ENCODE measurements around the gene RETREG3. TPM values are rescaled to one million over a fixed set of nuclear protein-coding genes. Genes with fewer than 3 reads are reported as not detected.
"Not testable (repeated sequence)": the region's sequence is repeated elsewhere in the genome, so short reads cannot be mapped to it uniquely, and the experiment has no call there.

RETREG3 gene
- total RNA-seq, 1 donor from 2014 or later = 61.8 TPM

DNA sequence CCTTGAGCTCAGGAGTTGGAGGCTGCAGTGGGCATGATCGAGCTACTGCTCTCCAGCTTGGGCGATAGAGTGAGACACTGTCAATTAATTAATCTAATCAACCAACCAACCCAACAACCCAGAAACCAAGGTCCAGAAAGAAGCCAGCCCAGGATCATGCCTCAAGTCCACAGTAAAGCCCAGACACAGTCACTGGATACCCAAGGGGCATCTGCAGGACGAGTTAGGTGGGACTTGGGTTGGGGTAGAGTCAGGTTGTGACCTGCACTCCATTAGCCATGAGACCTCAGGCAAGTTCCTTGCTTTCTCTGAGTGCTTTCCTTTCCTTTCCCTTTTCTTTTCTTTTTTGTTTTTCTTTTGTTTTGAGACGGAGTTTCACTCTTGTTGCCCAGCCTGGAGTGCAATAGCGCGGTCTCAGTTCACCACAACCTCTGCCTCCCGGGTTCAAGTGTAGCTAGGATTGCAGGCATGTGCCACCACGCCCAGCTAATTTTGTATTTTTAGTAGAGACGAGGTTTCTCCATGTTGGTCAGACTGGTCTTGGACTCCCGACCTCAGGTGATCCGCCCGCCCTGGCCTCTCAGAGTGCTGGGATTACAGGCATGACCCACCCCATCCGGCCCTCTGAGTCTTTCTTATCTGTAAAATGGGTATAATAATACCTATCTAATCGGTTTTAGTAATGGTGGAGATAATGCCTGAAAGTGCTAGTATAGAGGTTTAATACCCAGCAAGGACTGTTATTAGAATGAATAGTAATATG is 60.0 kb downstream of the RETREG3 start:
- peaks cover 2% of the 10 kb centered on the region for H3K36me3 Mint-ChIP-seq (ENCODE audit: low read depth)
- H3K9me3 Mint-ChIP-seq (ENCODE audit: low read depth) = no peaks in the 10 kb centered on the region
- no peak overlapping the region for H3K4me3 Mint-ChIP-seq (ENCODE audit: unreplicated experiment)
- DNase-seq (ENCODE audit: low spot score) = no peak
- TF ChIP-seq, protein P1, sequence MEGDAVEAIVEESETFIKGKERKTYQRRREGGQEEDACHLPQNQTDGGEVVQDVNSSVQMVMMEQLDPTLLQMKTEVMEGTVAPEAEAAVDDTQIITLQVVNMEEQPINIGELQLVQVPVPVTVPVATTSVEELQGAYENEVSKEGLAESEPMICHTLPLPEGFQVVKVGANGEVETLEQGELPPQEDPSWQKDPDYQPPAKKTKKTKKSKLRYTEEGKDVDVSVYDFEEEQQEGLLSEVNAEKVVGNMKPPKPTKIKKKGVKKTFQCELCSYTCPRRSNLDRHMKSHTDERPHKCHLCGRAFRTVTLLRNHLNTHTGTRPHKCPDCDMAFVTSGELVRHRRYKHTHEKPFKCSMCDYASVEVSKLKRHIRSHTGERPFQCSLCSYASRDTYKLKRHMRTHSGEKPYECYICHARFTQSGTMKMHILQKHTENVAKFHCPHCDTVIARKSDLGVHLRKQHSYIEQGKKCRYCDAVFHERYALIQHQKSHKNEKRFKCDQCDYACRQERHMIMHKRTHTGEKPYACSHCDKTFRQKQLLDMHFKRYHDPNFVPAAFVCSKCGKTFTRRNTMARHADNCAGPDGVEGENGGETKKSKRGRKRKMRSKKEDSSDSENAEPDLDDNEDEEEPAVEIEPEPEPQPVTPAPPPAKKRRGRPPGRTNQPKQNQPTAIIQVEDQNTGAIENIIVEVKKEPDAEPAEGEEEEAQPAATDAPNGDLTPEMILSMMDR (IDR thresholded peaks at IDR 0.05) = no peak
- H3K4me1 Mint-ChIP-seq (ENCODE audit: low read depth) = peaks cover 12% of the 10 kb centered on the region
- H3K27me3 Mint-ChIP-seq (ENCODE audit: low read depth) = no peaks in the 10 kb centered on the region
- no peak overlapping the region for H3K27ac Mint-ChIP-seq (ENCODE audit: unreplicated experiment)

DNA sequence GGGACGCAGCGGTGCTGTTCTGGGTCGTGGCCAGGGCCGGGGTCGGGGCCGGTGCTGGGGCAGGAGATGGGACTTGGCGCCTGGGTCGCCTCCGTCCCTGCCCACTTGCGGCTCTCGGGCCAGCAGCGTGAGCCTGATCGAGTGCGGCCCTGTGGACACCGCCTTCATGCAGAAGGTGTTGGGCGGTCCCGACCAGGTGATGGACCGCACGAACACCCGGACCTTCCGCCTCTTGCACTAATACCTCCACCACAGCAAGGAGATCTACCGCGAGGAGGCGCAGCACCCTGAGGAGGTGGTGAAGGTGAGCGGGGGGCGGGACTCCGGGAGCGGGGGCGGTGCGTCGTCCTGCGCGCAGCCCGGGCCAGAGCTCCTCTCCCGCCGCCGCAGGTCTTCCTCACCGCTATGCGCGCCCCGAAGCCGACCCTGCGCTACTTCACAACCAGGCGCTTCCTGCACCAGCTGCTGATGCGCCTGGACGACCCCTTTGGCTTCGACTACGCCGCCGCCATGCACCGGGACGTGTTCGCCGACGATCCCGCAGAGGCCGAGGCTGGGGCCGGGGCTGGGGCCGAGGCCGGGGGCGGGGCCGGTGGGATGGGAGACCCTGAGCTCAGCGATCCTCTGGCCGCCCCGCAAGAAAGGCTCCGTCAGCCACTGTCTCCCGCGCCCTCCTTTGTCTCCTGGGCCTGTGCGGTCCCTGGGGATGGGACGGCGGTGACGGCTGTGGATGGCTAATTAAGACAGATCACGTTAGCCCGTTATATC is 60.9 kb downstream of the RETREG3 start:
- TF ChIP-seq, protein P1 (IDR thresholded peaks at IDR 0.05) = peak; percentile 53
- no peaks in the 10 kb centered on the region for H3K9me3 Mint-ChIP-seq (ENCODE audit: low read depth)
- H3K27me3 Mint-ChIP-seq (ENCODE audit: low read depth) = no peaks in the 10 kb centered on the region
- no peak overlapping the region for H3K4me3 Mint-ChIP-seq (ENCODE audit: unreplicated experiment)
- peaks cover 6% of the 10 kb centered on the region for H3K4me1 Mint-ChIP-seq (ENCODE audit: low read depth)
- no peak for DNase-seq (ENCODE audit: low spot score)
- H3K36me3 Mint-ChIP-seq (ENCODE audit: low read depth) = peaks cover 3% of the 10 kb centered on the region
- H3K27ac Mint-ChIP-seq (ENCODE audit: unreplicated experiment) = no peak overlapping the region

DNA sequence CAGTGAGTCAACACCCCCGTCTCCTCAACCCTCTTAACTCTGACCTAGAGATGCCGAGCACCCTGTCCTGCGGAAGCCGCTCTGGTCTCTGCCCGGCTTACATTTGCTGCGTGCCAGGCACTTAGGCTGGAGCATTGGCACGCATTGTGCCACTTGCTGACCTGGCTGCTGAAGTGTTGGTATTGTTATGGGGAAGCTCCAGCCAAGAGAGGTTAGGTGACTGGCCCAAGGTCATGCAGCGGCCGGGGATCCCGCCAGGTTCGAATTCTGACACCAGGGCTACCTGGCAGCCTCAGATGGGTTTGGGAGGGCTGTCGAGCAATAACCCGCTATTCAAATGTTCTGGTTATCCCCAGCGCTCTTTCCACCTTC is 61.5 kb downstream of the RETREG3 start:
- TF ChIP-seq, protein P1 (IDR thresholded peaks at IDR 0.05) = no peak
- H3K4me1 Mint-ChIP-seq (ENCODE audit: low read depth) = peaks cover 5% of the 10 kb centered on the region
- DNase-seq (ENCODE audit: low spot score) = no peak
- H3K4me3 Mint-ChIP-seq (ENCODE audit: unreplicated experiment) = no peak overlapping the region
- H3K36me3 Mint-ChIP-seq (ENCODE audit: low read depth) = peaks cover 3% of the 10 kb centered on the region
- no peaks in the 10 kb centered on the region for H3K27me3 Mint-ChIP-seq (ENCODE audit: low read depth)
- no peaks in the 10 kb centered on the region for H3K9me3 Mint-ChIP-seq (ENCODE audit: low read depth)
- H3K27ac Mint-ChIP-seq (ENCODE audit: unreplicated experiment) = no peak overlapping the region

DNA sequence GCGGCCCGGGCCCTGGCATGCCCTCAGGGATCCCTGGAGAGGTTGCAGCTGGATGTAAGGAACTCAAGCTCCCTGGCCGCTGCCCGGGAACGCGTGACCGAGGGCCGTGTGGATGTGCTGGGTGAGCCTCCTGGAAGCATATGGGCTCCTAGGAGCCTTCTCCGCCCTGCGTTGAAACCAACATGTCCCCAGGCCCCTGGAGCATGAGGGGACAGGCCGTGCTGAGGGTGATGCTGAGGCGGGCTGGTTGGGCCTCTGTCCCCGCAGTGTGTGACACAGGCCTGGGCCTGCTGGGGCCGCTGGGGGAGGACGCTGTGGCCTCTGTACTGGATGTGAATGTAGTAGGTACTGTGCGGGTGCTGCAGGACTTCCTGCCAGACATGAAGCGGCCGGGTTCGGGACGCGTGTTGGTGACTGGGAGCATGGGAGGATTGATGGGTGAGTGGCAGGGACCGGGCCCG is 62.1 kb downstream of the RETREG3 start:
- no peak overlapping the region for H3K4me3 Mint-ChIP-seq (ENCODE audit: unreplicated experiment)
- DNase-seq (ENCODE audit: low spot score) = no peak
- TF ChIP-seq, protein P1 (IDR thresholded peaks at IDR 0.05) = no peak

DNA sequence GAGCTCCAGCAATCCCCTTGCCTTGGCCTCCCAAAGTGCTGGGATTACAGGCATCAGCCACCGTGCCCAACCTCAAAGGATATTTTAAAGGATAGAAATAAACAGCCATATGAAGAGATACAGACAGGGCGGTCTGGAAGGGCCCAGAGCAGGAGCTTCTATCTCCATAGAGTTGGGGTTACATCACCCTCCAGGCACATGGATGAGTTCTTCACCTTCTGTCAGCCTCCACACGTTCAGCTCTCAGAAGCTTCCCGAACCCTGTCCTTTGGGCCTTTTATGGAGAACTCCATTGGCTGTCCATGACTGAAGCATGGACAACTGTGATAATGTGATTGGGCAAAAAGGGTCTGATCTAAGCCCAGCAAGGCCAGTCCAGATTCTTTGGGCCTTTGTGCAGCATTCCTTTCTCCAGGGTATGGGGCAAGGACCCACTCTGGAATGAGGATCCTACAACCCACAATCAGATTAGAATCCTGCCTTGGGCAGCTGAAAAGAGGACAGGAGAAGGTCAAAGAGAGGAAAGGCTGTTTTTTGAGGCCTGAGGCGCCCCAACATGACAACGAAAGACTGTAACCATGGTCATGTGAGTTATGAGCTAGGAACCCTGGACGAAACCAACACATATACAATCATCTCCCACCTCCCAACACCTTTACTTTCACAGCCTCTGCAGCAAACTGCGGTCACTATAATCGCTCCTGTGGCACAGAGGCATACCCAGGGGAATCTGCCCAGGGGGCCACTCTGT is 63.2 kb downstream of the RETREG3 start:
- H3K27me3 Mint-ChIP-seq (ENCODE audit: low read depth); H3K9me3 Mint-ChIP-seq (ENCODE audit: low read depth); H3K36me3 Mint-ChIP-seq (ENCODE audit: low read depth); DNase-seq (ENCODE audit: low spot score); H3K4me1 Mint-ChIP-seq (ENCODE audit: low read depth); H3K4me3 Mint-ChIP-seq (ENCODE audit: unreplicated experiment); H3K27ac Mint-ChIP-seq (ENCODE audit: unreplicated experiment): not testable (repeated sequence)

More for the DNA sequence above, 62.1 kb downstream of the RETREG3 start:
- no peaks in the 10 kb centered on the region for H3K9me3 Mint-ChIP-seq (ENCODE audit: low read depth)
- peaks cover 3% of the 10 kb centered on the region for H3K36me3 Mint-ChIP-seq (ENCODE audit: low read depth)
- no peaks in the 10 kb centered on the region for H3K27me3 Mint-ChIP-seq (ENCODE audit: low read depth)
- no peaks in the 10 kb centered on the region for H3K4me1 Mint-ChIP-seq (ENCODE audit: low read depth)
- H3K27ac Mint-ChIP-seq (ENCODE audit: unreplicated experiment) = peak overlapping the region; percentile 59

Measured in chondrocyte (in vitro differentiated cells).